Measurements from ENCODE around the gene SELENOW. TPM values are rescaled to one million over a fixed set of nuclear protein-coding genes. Genes with fewer than 3 reads are reported as not detected.

The SELENOW gene
- 246 and 264 TPM in 2 replicates for total RNA-seq

DNA sequence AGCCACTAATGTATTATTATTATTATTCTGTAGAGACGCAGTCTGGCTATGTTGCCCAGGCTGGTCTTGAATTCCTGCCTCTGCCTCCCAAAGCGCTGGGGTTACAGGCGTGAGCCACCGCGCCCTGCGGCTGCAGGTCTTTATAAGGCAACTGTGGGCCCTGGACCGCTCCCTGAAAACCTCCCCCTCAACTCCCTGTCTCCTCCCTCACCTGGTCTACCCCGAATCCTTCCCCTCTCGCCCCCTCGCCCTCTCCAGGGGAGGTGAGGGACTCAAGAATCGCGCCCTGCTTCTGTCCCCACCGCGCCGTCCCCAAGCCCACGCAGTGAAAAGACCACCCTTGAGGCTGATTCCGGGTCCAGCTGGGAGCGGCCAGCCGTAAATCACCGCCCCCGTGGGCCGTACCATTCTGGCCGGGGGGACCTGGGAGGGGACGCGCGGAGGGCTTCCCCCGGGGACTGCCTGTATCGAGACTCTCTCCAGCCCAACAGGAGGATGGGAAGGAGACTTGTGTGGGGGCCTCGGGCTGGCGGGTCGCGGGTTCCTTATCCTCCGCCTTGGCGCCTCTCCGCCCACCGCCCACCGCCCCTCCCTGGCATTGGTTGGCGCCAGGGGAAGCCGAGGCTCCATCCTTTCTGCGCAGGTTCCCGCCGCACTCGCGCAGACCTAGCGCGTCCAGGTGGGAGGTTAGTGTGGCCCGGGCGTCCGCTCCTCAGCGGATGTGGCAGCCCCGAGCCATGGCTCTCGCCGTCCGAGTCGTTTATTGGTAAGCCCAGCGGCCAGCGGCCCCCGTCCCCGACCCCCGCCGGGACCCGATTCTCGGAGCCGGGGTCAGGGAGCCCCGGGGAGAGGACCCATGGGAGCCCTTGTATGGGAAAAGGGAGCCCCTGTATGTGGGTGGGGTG, at the start of gene SELENOW:
TSS of gene SELENOW (plus strand) at position 655 of the 905 bp plus-strand sequence. CDS start at position 738, 83 bp downstream.

DNA sequence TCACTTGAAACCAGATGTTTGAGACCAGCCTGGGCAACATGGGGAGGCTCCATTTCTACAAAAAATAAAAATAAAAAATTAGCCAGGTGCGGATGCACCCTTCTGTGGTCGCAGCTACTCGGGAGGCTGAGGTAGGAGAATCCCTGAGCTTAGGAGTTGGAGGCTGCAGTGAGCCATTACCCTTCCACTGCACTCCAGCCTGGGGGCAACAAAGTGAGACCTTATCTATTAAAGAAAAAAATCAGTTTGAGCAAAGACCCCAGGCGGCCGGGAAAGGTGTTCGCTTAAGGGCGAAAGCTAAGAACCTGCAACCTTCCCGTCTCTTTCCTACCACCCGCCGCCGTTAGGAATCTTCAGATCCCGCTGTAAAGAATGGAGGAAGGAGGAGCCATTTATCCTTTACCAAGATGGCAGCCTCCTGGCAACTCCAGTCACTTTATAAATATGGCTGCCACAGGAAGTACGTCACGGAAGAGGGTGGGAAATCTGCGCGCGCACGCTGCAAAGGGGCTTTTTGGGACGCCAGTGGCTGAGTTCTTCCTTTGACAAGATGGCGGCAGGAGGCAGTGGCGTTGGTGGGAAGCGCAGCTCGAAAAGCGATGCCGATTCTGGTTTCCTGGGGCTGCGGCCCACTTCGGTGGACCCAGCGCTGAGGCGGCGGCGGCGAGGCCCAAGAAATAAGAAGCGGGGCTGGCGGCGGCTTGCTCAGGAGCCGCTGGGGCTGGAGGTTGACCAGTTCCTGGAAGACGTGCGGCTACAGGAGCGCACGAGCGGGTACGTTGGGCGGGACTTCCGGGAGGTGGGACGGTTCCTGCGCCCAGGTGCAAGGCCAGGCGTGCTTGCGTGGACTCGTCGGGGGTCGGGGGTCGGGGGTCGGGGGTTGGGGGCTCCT, 33.2 kb upstream of the SELENOW start, which contains the start of gene NOP53:
TSS of gene NOP53 (plus strand) at position 537 of the 892 bp plus-strand sequence. CDS start at position 551, 14 bp downstream.

DNA sequence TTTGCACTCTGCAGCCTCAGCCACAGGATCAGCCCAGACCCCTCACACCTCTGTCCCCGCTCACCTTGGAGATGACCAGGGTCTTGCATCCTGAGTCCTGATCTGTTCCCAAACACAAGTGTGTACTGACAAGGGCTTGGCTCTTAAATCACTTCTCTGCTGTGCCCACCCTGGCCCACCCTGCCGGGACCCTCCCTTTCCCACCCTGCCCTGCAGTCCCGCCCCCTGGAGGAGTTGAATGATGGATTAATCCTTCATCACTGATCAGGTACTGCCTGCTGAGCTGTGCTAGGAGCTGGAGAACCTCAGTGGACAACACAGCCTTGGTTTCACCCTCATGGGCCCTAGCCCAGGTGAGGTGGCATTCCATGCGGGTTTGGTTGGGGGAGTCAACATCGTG, 25.9 kb downstream of the SELENOW start, which contains the start of gene TPRX1:
TSS of gene TPRX1 (minus strand) at position 101 of the 400 bp plus-strand sequence. CDS start at position 89, 12 bp downstream.

DNA sequence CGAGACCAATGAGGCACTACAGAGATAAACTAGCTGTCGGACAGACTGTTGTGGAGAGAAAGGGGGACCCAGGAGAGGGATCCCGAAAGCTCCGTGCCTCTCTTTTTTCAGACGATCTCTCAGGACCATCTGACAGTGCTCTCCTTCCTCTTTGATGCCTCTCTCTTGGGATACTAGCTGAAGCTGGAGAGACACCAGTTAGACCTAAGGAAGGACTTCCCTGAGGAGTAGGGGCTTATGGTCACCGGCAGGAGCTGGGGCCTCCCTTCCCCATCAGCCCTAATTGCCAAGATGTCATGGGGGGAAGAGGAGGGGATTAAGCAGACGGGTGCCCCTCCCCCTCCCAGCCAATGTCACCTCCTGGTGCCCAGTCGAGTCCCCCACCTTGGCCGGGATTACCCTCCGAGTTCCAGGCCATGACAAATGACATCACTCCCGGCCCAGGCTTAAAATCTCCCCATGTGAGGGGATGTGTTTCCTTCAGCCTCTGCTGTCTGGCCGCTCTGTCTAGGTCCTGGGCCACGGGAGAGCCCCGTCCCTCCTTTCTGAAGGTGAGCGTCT, 43.0 kb downstream of the SELENOW start, which contains the start of gene CRX:
TSS of gene CRX (plus strand) at position 478 of the 561 bp plus-strand sequence. CDS start 12,507 bp downstream, outside the sequence.

Other genes with a start within 250 kb of the SELENOW start
- under 0.01 and 0.85 TPM in 2 replicates for gene ZNF541, start 205.6 kb upstream of the SELENOW start, total RNA-seq
- gene BICRA, start 169.6 kb upstream of the SELENOW start, total RNA-seq: 2.0 and 3.1 TPM in 2 replicates
- gene EHD2, start 65.3 kb upstream of the SELENOW start, total RNA-seq: 110 and 113 TPM in 2 replicates
- 48.5 and 98.0 TPM in 2 replicates for gene NOP53, start 33.2 kb upstream of the SELENOW start, total RNA-seq
- not detected in 2 replicates for gene TPRX1, start 25.8 kb downstream of the SELENOW start, total RNA-seq
- not detected in 2 replicates for gene CRX, start 43.2 kb downstream of the SELENOW start, total RNA-seq
- gene TPRX2, start 80.5 kb downstream of the SELENOW start, total RNA-seq: not detected in 2 replicates
- not detected in 2 replicates for gene SULT2A1, start 107.6 kb downstream of the SELENOW start, total RNA-seq
- not detected in 2 replicates for gene BSPH1, start 213.5 kb downstream of the SELENOW start, total RNA-seq
- gene ELSPBP1, start 215.9 kb downstream of the SELENOW start, total RNA-seq: not detected in 2 replicates